OCI-LY3 (cell line): ENCODE results near the gene EVA1B.

Experiments used
- H2AFZ ChIP-seq: fragments of 200-600, 300-600 bp; shearing (Covaris generic); 2 replicates; pipeline ENCODE4 v1.6.0; 2014; ENCODE audit warnings: antibody characterized with exemption, low read depth, low read length
- H3K27ac ChIP-seq: fragments of 200-600, 300-600 bp; sonication (generic); 2 replicates; pipeline ENCODE4 v1.5.1; 2014; ENCODE audit warnings: mild to moderate bottlenecking, low read length, moderate library complexity, mixed read lengths
- H3K27me3 ChIP-seq: fragments of 200-600, 300-600 bp; sonication (generic); 2 replicates; pipeline ENCODE4 v1.6.1; 2014; ENCODE audit warnings: low read depth, low read length, mixed read lengths
- H3K36me3 ChIP-seq: fragments of 200-600, 300-600 bp; sonication (generic); replicated peaks from 2 replicates; pipeline ENCODE3; 2014; ENCODE audit warnings: low read depth, low read length, mixed read lengths
- H3K4me1 ChIP-seq: fragments of 300-600, 200-600 bp; sonication (generic); 2 replicates; pipeline ENCODE4 v1.6.1; 2014; ENCODE audit warnings: low read length, mixed read lengths
- H3K4me2 ChIP-seq: fragments of 200-600, 300-600 bp; sonication (generic); 2 replicates; pipeline ENCODE4 v1.6.1; 2014; ENCODE audit warnings: low read length, mixed read lengths
- H3K4me3 ChIP-seq: fragments of 300-600, 200-600 bp; sonication (generic); 2 replicates; pipeline ENCODE4 v1.5.1; 2014; ENCODE audit warnings: antibody characterized with exemption, mild to moderate bottlenecking, low read length, moderate library complexity
- H3K79me2 ChIP-seq: fragments of 300-600, 200-600 bp; shearing (Covaris generic); 2 replicates; pipeline ENCODE4 v1.6.1; 2014; ENCODE audit warnings: mild to moderate bottlenecking, low read length, mixed read lengths
- H3K9ac ChIP-seq: fragments of 300-600, 200-600 bp; shearing (Covaris generic); 2 replicates; pipeline ENCODE4 v1.6.0; 2014; ENCODE audit warnings: mild to moderate bottlenecking, low read length, moderate library complexity
- H3K9me3 ChIP-seq: fragments of 200-600, 300-600 bp; shearing (Covaris generic); 2 replicates; pipeline ENCODE4 v1.6.1; 2014; ENCODE audit warnings: low read length, mixed read lengths; ENCODE audit not compliant: insufficient read depth
- H4K20me1 ChIP-seq: fragments of 200-600, 300-600 bp; sonication (generic); 2 replicates; pipeline ENCODE4 v1.6.1; 2016; ENCODE audit warnings: low read length, mixed read lengths; ENCODE audit not compliant: insufficient read depth
- CTCF ChIP-seq: fragments of 200-600, 300-600 bp; sonication (generic); IDR thresholded peaks from 2 replicates; pipeline ENCODE4 v1.5.1; 2014; ENCODE audit warnings: antibody characterized with exemption, low read length, low read depth
- EZH2phosphoT487 ChIP-seq: fragments of 200-600 bp; shearing (Covaris generic); IDR thresholded peaks from 2 replicates; pipeline ENCODE4 v1.6.1; 2018; ENCODE audit warnings: antibody characterized with exemption, mixed run types, low read depth

Gene EVA1B

DNA sequence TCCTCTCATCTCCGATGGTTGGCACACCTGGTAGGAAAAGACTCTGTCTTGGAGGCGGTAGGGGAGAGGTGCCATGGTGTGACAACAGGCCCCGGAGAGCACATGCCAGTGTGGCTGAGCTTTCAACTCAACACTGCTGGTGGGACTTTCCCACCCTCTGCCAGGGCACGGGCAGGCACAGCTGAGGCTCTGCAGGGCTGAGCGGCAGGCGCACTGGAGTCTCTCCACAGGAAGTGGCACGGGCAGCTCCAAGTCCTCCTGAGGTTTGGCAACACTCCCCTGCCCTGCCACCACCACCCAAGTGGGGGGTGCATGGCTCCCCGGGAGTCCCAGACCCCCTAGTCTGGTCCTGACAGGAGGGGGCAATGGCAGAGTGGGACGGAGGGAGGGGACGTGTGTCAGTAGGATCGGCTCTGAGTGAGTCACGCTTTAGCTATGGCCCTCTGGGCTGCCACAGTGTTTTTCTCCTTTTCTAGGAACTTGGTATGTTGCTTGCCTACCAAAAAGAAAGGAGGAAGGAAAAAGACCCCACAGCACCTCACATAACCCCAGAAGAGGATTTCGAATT lies 27.3 kb upstream of the EVA1B start:
- Histone ChIP-seq H3K79me2 (no peaks in the 10 kb centered on the region), H3K27ac (no peak overlapping the region), H3K4me3 (peak overlapping the region; percentile 47), H3K4me1 (peaks cover 34% of the 10 kb centered on the region), H3K4me2 (peak overlapping the region; percentile 85), H3K27me3 (no peaks in the 10 kb centered on the region), H3K36me3 (no peaks in the 10 kb centered on the region), H3K9me3 (no peaks in the 10 kb centered on the region), H2AFZ (no peak overlapping the region), H4K20me1 (peaks cover 5% of the 10 kb centered on the region), H3K9ac (no peak overlapping the region)
- TF ChIP-seq CTCF (no peak), EZH2phosphoT487 (no peak)

DNA sequence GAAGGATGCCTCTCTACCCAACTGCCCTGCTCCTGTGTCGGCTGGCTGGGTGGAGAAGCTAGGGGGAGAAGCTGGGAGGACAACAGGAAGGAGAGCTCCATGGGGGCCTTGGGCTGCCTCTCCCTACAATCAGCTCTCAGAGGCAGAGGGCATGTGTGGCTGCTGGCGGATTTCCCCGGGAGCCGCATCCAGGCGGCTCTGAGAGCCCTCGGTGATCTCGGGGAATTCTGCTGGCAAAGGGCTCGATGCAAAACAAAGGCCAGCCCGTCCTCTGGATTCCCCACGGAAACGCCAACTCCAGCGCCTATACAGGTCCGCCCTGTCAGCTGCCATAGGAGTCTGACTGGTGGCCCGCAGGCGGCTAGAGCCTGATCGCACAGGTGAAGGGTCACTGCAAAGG lies 26.4 kb upstream of the EVA1B start:
- peaks cover 34% of the 10 kb centered on the region for H3K4me1 ChIP-seq
- no peak for TF ChIP-seq EZH2phosphoT487
- no peak overlapping the region for H3K9ac ChIP-seq
- H3K36me3 ChIP-seq = no peaks in the 10 kb centered on the region
- no peaks in the 10 kb centered on the region for H3K9me3 ChIP-seq
- peaks cover 5% of the 10 kb centered on the region for H4K20me1 ChIP-seq
- H3K79me2 ChIP-seq = no peaks in the 10 kb centered on the region
- H3K27ac ChIP-seq = no peak overlapping the region; the same call in 1 of the 2 replicates
- H2AFZ ChIP-seq = no peak overlapping the region
- peak overlapping the region; percentile 85 for H3K4me2 ChIP-seq
- H3K27me3 ChIP-seq = no peaks in the 10 kb centered on the region
- H3K4me3 ChIP-seq = no peak overlapping the region

DNA sequence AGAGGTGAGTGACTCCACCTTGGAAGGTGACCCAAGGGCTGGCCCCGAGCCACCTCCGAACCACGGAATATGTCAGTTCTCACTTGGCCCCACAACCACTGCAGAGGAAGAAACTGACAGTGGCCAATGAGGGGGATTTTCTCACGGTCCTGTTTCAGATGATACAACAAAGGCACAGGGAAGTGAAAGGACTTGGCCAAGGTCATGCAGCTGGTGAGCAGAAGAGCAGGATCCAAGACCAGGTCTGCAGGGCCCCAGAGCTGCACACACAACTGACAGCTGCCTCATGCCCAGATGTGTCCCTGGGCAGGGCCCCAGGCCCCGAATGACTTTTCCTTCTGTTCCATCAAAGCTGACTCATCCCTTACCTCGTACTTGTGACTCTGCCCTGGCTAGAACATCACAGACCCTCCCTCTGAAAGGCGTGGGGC lies 25.8 kb upstream of the EVA1B start:
- no peaks in the 10 kb centered on the region for H3K36me3 ChIP-seq
- peaks cover 5% of the 10 kb centered on the region for H4K20me1 ChIP-seq
- H3K4me1 ChIP-seq = peaks cover 34% of the 10 kb centered on the region
- no peak for TF ChIP-seq EZH2phosphoT487
- no peak for TF ChIP-seq CTCF
- H3K9me3 ChIP-seq = no peaks in the 10 kb centered on the region
- H3K4me3 ChIP-seq = peak overlapping the region; percentile 46
- H3K27ac ChIP-seq = no peak overlapping the region; the same call in 1 of the 2 replicates
- H3K79me2 ChIP-seq = no peaks in the 10 kb centered on the region
- H2AFZ ChIP-seq = no peak overlapping the region
- peak overlapping the region; percentile 85 for H3K4me2 ChIP-seq
- no peaks in the 10 kb centered on the region for H3K27me3 ChIP-seq
- no peak overlapping the region for H3K9ac ChIP-seq

DNA sequence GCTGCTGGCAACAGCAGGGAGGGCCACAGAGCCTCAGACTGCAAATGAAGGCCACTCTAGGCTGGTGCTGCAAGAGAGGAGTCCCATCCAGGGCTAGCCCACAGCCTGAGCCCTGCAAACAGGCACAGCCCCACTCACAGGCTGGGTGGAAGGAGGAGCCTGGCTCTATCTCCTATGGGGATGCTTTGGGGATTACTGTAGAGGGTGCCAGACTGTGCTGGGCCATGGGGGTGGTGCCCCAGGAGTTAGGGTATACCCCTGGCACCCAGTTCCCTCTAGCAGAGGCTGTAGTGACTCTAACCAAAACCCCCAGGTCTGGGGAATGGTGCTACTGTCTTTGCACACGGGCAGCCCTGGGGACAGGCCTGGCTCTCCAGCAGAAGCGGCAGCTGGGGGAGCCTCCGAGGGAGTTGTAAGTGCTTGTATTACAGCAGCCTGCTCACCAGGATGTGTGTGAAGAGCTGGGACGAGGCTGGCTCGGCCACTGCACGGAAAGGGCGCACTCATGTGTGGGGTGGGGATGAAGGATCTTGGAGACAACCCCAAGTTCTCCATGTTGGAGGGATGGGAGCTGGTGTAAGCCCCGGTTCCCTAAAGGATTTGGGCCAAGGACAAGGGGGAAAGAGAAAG lies 23.4 kb upstream of the EVA1B start:
- Histone ChIP-seq H3K27me3 (no peaks in the 10 kb centered on the region), H3K9me3 (no peaks in the 10 kb centered on the region), H3K36me3 (no peaks in the 10 kb centered on the region), H3K9ac (no peak overlapping the region), H3K4me1 (peaks cover 34% of the 10 kb centered on the region), H3K4me3 (no peak overlapping the region), H2AFZ (no peak overlapping the region), H3K27ac (no peak overlapping the region), H3K79me2 (no peaks in the 10 kb centered on the region), H4K20me1 (peaks cover 5% of the 10 kb centered on the region), H3K4me2 (no peak overlapping the region)
- TF ChIP-seq EZH2phosphoT487 (no peak), CTCF (no peak)
